Activated naive CD8-positive, alpha-beta T cell (primary cell): ENCODE measurements around the gene FAM133A.

Source experiments
- H3K27ac Mint-ChIP-seq: one replicate; pipeline ENCODE4 v1.8.0; 2021; ENCODE audit warnings: mixed read lengths
- H3K27me3 Mint-ChIP-seq: one replicate; pipeline ENCODE4 v1.8.0; 2021; ENCODE audit warnings: mixed read lengths
- H3K36me3 Mint-ChIP-seq: one replicate; pipeline ENCODE4 v1.8.0; 2021; ENCODE audit warnings: mixed read lengths
- H3K4me1 Mint-ChIP-seq: one replicate; pipeline ENCODE4 v1.8.0; 2021; ENCODE audit warnings: low read depth, mixed read lengths
- H3K4me3 Mint-ChIP-seq: one replicate; pipeline ENCODE4 v1.8.0; 2021; ENCODE audit warnings: mild to moderate bottlenecking, mixed read lengths
- H3K9me3 Mint-ChIP-seq: one replicate; pipeline ENCODE4 v1.8.0; 2021; ENCODE audit warnings: low read depth, mixed read lengths

FAM133A gene

GRCh38 chrX:93673869-93674271 is at the start of gene FAM133A:
Gene FAM133A (plus strand): TSS chrX:93674206. CDS start chrX:93709420, 35,214 bp downstream.
- Mint-ChIP-seq H3K4me3 (peak within 1 kb of the TSS; percentile 94), H3K4me1 (peaks cover 20% of the 10 kb centered on the region), H3K9me3 (no peaks in the 10 kb centered on the region), H3K27me3 (no peaks in the 10 kb centered on the region), H3K27ac (peak within 1 kb of the TSS; percentile 87), H3K36me3 (no peaks in the 10 kb centered on the region)

- H3K27me3 Mint-ChIP-seq = no peaks in the 10 kb centered on the region
- no peak overlapping the region for H3K4me3 Mint-ChIP-seq
- H3K36me3 Mint-ChIP-seq = no peaks in the 10 kb centered on the region
- no peaks in the 10 kb centered on the region for H3K4me1 Mint-ChIP-seq
- no peaks in the 10 kb centered on the region for H3K9me3 Mint-ChIP-seq
- H3K27ac Mint-ChIP-seq = no peak overlapping the region
Measured at GRCh38 chrX:93637591-93637990, 36.4 kb upstream of the FAM133A start.

GRCh38 chrX:93649381-93649780 is 24.6 kb upstream of the FAM133A start:
- no peaks in the 10 kb centered on the region for H3K27me3 Mint-ChIP-seq
- peaks cover 7% of the 10 kb centered on the region for H3K9me3 Mint-ChIP-seq
- no peaks in the 10 kb centered on the region for H3K4me1 Mint-ChIP-seq
- no peaks in the 10 kb centered on the region for H3K36me3 Mint-ChIP-seq
- H3K4me3 Mint-ChIP-seq = no peak overlapping the region
- H3K27ac Mint-ChIP-seq = no peak overlapping the region

- Mint-ChIP-seq H3K27ac (no peak overlapping the region), H3K4me1 (no peaks in the 10 kb centered on the region), H3K9me3 (no peaks in the 10 kb centered on the region), H3K27me3 (peaks cover 1% of the 10 kb centered on the region), H3K4me3 (no peak overlapping the region), H3K36me3 (no peaks in the 10 kb centered on the region)
Measured at GRCh38 chrX:93660575-93660974, 13.4 kb upstream of the FAM133A start.

GRCh38 chrX:93673056-93673868 is 744 bp upstream of the FAM133A start, which contains the start of gene NAP1L3:
Gene NAP1L3 (minus strand): TSS chrX:93673578. CDS start chrX:93673304, 274 bp downstream.
- Mint-ChIP-seq H3K36me3 (no peaks in the 10 kb centered on the region), H3K4me3 (peak within 1 kb of the TSS; percentile 94), H3K4me1 (peaks cover 20% of the 10 kb centered on the region), H3K27me3 (no peaks in the 10 kb centered on the region), H3K27ac (peak within 1 kb of the TSS; percentile 87), H3K9me3 (no peaks in the 10 kb centered on the region)

GRCh38 chrX:93695981-93696380 is 22.0 kb downstream of the FAM133A start:
- H3K36me3 Mint-ChIP-seq = no peaks in the 10 kb centered on the region
- H3K9me3 Mint-ChIP-seq = peaks cover 4% of the 10 kb centered on the region
- no peaks in the 10 kb centered on the region for H3K27me3 Mint-ChIP-seq
- no peak overlapping the region for H3K27ac Mint-ChIP-seq
- H3K4me1 Mint-ChIP-seq = no peaks in the 10 kb centered on the region
- no peak overlapping the region for H3K4me3 Mint-ChIP-seq

- H3K4me3 Mint-ChIP-seq = no peak overlapping the region
- no peaks in the 10 kb centered on the region for H3K36me3 Mint-ChIP-seq
- no peaks in the 10 kb centered on the region for H3K27me3 Mint-ChIP-seq
- H3K9me3 Mint-ChIP-seq = peaks cover 7% of the 10 kb centered on the region
- no peak overlapping the region for H3K27ac Mint-ChIP-seq
- H3K4me1 Mint-ChIP-seq = no peaks in the 10 kb centered on the region
Measured at GRCh38 chrX:93703701-93704100, 29.7 kb downstream of the FAM133A start.

- H3K4me3 Mint-ChIP-seq = no peak overlapping the region
Measured at GRCh38 chrX:93711076-93711475, 37.1 kb downstream of the FAM133A start.

GRCh38 chrX:93741811-93742210 is 67.8 kb downstream of the FAM133A start:
- Mint-ChIP-seq H3K27me3 (no peaks in the 10 kb centered on the region), H3K36me3 (no peaks in the 10 kb centered on the region), H3K9me3 (no peaks in the 10 kb centered on the region), H3K27ac (no peak overlapping the region), H3K4me1 (no peaks in the 10 kb centered on the region), H3K4me3 (no peak overlapping the region)

More at GRCh38 chrX:93711076-93711475, 37.1 kb downstream of the FAM133A start:
- Mint-ChIP-seq H3K36me3 (no peaks in the 10 kb centered on the region), H3K4me1 (no peaks in the 10 kb centered on the region), H3K9me3 (no peaks in the 10 kb centered on the region), H3K27me3 (no peaks in the 10 kb centered on the region), H3K27ac (no peak overlapping the region)

GRCh38 chrX:93760163-93760562 is 86.2 kb downstream of the FAM133A start:
- Mint-ChIP-seq H3K4me1 (no peaks in the 10 kb centered on the region), H3K36me3 (no peaks in the 10 kb centered on the region), H3K4me3 (no peak overlapping the region), H3K9me3 (no peaks in the 10 kb centered on the region), H3K27me3 (no peaks in the 10 kb centered on the region), H3K27ac (no peak overlapping the region)
